HL-60 (cell line): Measurements from ENCODE around the gene GFY.

Experiments used
- DNase-seq, 2 experiments: peaks; one replicate each; pipeline ENCODE4 v3.0.0-alpha.2; 2010 to 2020; ENCODE audit warnings: low read depth in 1 of 2, low spot score in 1 of 2
- H3K27ac ChIP-seq: fragments of 250-450 bp; sonication (Bioruptor Pico); replicated peaks from 2 replicates; pipeline ENCODE4 v1.5.1; 2020; ENCODE audit warnings: mild to moderate bottlenecking, moderate library complexity
- H3K27me3 ChIP-seq: fragments of 250-450 bp; sonication (Bioruptor Pico); 2 replicates; pipeline ENCODE4 v1.5.1; 2021; ENCODE audit warnings: mild to moderate bottlenecking, moderate library complexity; ENCODE audit not compliant: insufficient read depth, poor library complexity, severe bottlenecking
- H3K4me3 ChIP-seq: replicated peaks from 2 replicates; pipeline ENCODE4 v1.5.1; 2011; ENCODE audit warnings: mild to moderate bottlenecking, control low read depth, low read length; ENCODE audit not compliant: insufficient read depth
- CTCF ChIP-seq: IDR thresholded peaks from one replicate; pipeline ENCODE4 v1.5.1; 2011; ENCODE audit warnings: low read length, control low read depth, inconsistent platforms; ENCODE audit not compliant: insufficient read depth
- GABPA ChIP-seq: IDR thresholded peaks from 2 replicates; pipeline ENCODE4 v1.6.1; 2012; ENCODE audit warnings: low read depth
- POLR2AphosphoS5 ChIP-seq: IDR thresholded peaks from 2 replicates; pipeline ENCODE4 v1.6.1; 2012; ENCODE audit warnings: low read depth
- REST ChIP-seq: IDR thresholded peaks from 2 replicates; pipeline ENCODE4 v1.6.1; 2012; ENCODE audit warnings: low read depth; ENCODE audit not compliant: insufficient replicate concordance
- SPI1 ChIP-seq: IDR thresholded peaks from 2 replicates; pipeline ENCODE4 v1.6.1; 2012; ENCODE audit warnings: low read depth, mild to moderate bottlenecking, borderline replicate concordance
- long read RNA-seq: library from polyadenylated mRNA; unstranded; transcript quantifications from one replicate; pipeline ENCODE4 v2.0.0, GENCODE V29; 2020

Gene GFY
- long read RNA-seq, result 0 reads

GRCh38 chr19:49425178-49425577, at the start of gene GFY:
Gene GFY, plus strand, starts transcription at chr19:49425388. Its CDS starts 1,043 bp downstream, at chr19:49426431.
- Histone ChIP-seq H3K27me3 (peaks cover 87% of the 10 kb centered on the region), H3K27ac (no peak within 1 kb of the TSS), H3K4me3 (no peak within 1 kb of the TSS)
- no peak for DNase-seq
- TF ChIP-seq SPI1 (no peak), POLR2AphosphoS5 (no peak), GABPA (no peak), REST (no peak), CTCF (no peak)

GRCh38 chr19:49378512-49378911, 46.7 kb upstream of the GFY start:
- no peaks in the 10 kb centered on the region for H3K27me3 ChIP-seq
- H3K27ac ChIP-seq, result no peak overlapping the region
- no peak for DNase-seq
- H3K4me3 ChIP-seq, result no peak overlapping the region
- TF ChIP-seq REST (no peak), CTCF (no peak), POLR2AphosphoS5 (no peak), SPI1 (no peak), GABPA (no peak)

- no peak for DNase-seq
- H3K27me3 ChIP-seq, result no peaks in the 10 kb centered on the region
- TF ChIP-seq CTCF, result no peak
- TF ChIP-seq REST, result no peak
- TF ChIP-seq POLR2AphosphoS5, result no peak
- no peak for TF ChIP-seq SPI1
- TF ChIP-seq GABPA, result no peak
- H3K27ac ChIP-seq, result no peak overlapping the region
- no peak overlapping the region for H3K4me3 ChIP-seq
These were observed 44.8 kb upstream of the GFY start for GRCh38 chr19:49380391-49380790.
